HCT116 (cell line): ENCODE results near the gene UTF1. TPM values are rescaled to one million over a fixed set of nuclear protein-coding genes. Genes with fewer than 3 reads are reported as not detected.

Experiments used
- ATAC-seq: fragments of 200-7000 bp; cut with Tn5 transposase; 2 replicates; pipeline ENCODE4 v1.9.1; 2020; ENCODE audit warnings: mild to moderate bottlenecking, moderate library complexity
- BruUV-seq: library from RNA; stranded (reverse); fragments of 400-500 nt; replicated peaks from 2 replicates; lab custom pipeline; 2021; lab: Mats Ljungman, UMichigan
- CTCF ChIA-PET: fragments of 300-600 bp; sonication (Branson Sonifier 250); formaldehyde crosslinking; loops from one replicate; lab custom pipeline; 2021; ENCODE audit warnings: antibody characterized with exemption; lab: Charles Lee
- POLR2A ChIA-PET: fragments of 300-600, 350-600 bp; sonication (Branson Sonifier 250); formaldehyde crosslinking; loops from one replicate; lab custom pipeline; 2021; ENCODE audit warnings: antibody characterized with exemption; lab: Charles Lee
- RAD21 ChIA-PET, 2 experiments: fragments of 300-600 bp; sonication (Branson Sonifier 250); formaldehyde crosslinking; loops; one replicate each; lab custom pipeline; 2023; ENCODE audit warnings: low total read pairs in 2 of 2; ENCODE audit not compliant: uncharacterized antibody in 2 of 2, unreplicated experiment in 2 of 2, low non-redundant PET in 1 of 2; lab: Charles Lee
- DNase-seq: peaks from one replicate; pipeline ENCODE4 v3.0.0-alpha.2; 2010; ENCODE audit warnings: low read depth, low spot score
- H2AFZ ChIP-seq: fragments of 200-600 bp; shearing (Covaris generic), sonication (generic); 2 replicates; pipeline ENCODE4 v1.6.1; 2017; ENCODE audit warnings: low read depth, mixed run types, mixed read lengths, antibody characterized with exemption, low read length; ENCODE audit not compliant: poor library complexity, severe bottlenecking
- H3K27ac ChIP-seq: 2 replicates; pipeline ENCODE4 v1.5.1; 2012; ENCODE audit warnings: low read depth, low read length
- H3K27me3 ChIP-seq: fragments of 200-600 bp; sonication (generic); 2 replicates; pipeline ENCODE4 v1.6.1; 2016; ENCODE audit warnings: mixed run types, low read length, mixed read lengths; ENCODE audit not compliant: insufficient read depth
- H3K36me3 ChIP-seq, 2 experiments: fragments of 200-500 bp in 1 of 2; fragments of 200-600 bp in 1 of 2; sonication (Bioruptor generic) in 1 of 2; sonication (generic) in 1 of 2; 2 replicates each; pipeline versions ENCODE4 v1.5.1 to v1.6.1; 2014 to 2016; ENCODE audit warnings: low read length in 2 of 2, inconsistent platforms in 1 of 2, mixed read lengths in 1 of 2, mixed run types in 1 of 2; ENCODE audit not compliant: insufficient read depth in 2 of 2, control insufficient read depth in 1 of 2
- H3K4me1 ChIP-seq, 2 experiments: fragments of 200-600 bp in 1 of 2; sonication (generic) in 1 of 2; 2 replicates each; pipeline versions ENCODE4 v1.5.1 to v1.6.1; 2012 to 2017; ENCODE audit warnings: low read length in 2 of 2, inconsistent platforms in 1 of 2, mild to moderate bottlenecking in 1 of 2, mixed read lengths in 1 of 2, mixed run types in 1 of 2, moderate library complexity in 1 of 2; ENCODE audit not compliant: insufficient read depth in 2 of 2, control insufficient read depth in 1 of 2
- H3K4me2 ChIP-seq: fragments of 200-600 bp; sonication (generic); 2 replicates; pipeline ENCODE4 v1.6.1; 2017; ENCODE audit warnings: mixed run types, low read length, mixed read lengths
- H3K4me3 ChIP-seq, 2 experiments: fragments of 200-600 bp in 1 of 2; sonication (generic) in 1 of 2; replicated peaks in 1 of 2; 2 replicates each; pipeline ENCODE4 v1.5.1; 2011 to 2016; ENCODE audit warnings: low read length in 2 of 2, control low read depth in 1 of 2, low read depth in 1 of 2, mild to moderate bottlenecking in 1 of 2, mixed read lengths in 1 of 2, mixed run types in 1 of 2
- H3K79me2 ChIP-seq: fragments of 200-600 bp; sonication (generic); 2 replicates; pipeline ENCODE4 v1.6.1; 2017; ENCODE audit warnings: mild to moderate bottlenecking, mixed run types, low read length, moderate library complexity, mixed read lengths; ENCODE audit not compliant: insufficient read depth
- H3K9ac ChIP-seq: fragments of 200-600 bp; sonication (generic); 2 replicates; pipeline ENCODE4 v1.6.1; 2016; ENCODE audit warnings: low read length, mixed read lengths
- H3K9me2 ChIP-seq: fragments of 200-600 bp; sonication (generic), shearing (Covaris generic); 2 replicates; pipeline ENCODE4 v1.6.1; 2017; ENCODE audit warnings: mixed run types, mild to moderate bottlenecking, moderate library complexity; ENCODE audit not compliant: insufficient read depth
- H3K9me3 ChIP-seq, 2 experiments: fragments of 200-500 bp in 1 of 2; fragments of 200-600 bp in 1 of 2; sonication (Bioruptor generic) in 1 of 2; sonication (generic) in 1 of 2; 2 replicates each; pipeline ENCODE4 v1.6.1; 2014 to 2017; ENCODE audit warnings: low read length in 2 of 2, mixed read lengths in 2 of 2, inconsistent platforms in 1 of 2, low read depth in 1 of 2, mild to moderate bottlenecking in 1 of 2, mixed run types in 1 of 2, moderate library complexity in 1 of 2; ENCODE audit not compliant: control insufficient read depth in 1 of 2, insufficient read depth in 1 of 2
- H4K20me1 ChIP-seq: fragments of 200-600 bp; sonication (generic), shearing (Covaris generic); 2 replicates; pipeline ENCODE4 v1.6.1; 2017; ENCODE audit warnings: mixed run types, mild to moderate bottlenecking, moderate library complexity; ENCODE audit not compliant: insufficient read depth
- CBX3 ChIP-seq: IDR thresholded peaks from 2 replicates; pipeline ENCODE4 v1.6.1; 2012; ENCODE audit warnings: low read depth
- CEBPB ChIP-seq: IDR thresholded peaks from 2 replicates; pipeline ENCODE4 v1.6.1; 2012; ENCODE audit warnings: low read depth
- ELF1 ChIP-seq: IDR thresholded peaks from 2 replicates; pipeline ENCODE4 v1.6.1; 2012; ENCODE audit warnings: low read depth, borderline replicate concordance
- EZH2 ChIP-seq: fragments of 200-600 bp; sonication (generic); IDR thresholded peaks from 2 replicates; pipeline ENCODE4 v1.6.1; 2017; ENCODE audit warnings: antibody characterized with exemption, mixed run types
- EZH2phosphoT487 ChIP-seq: fragments of 200-600 bp; IDR thresholded peaks from 2 replicates; pipeline ENCODE4 v1.6.1; 2018; ENCODE audit warnings: antibody characterized with exemption, borderline replicate concordance
- FOSL1 ChIP-seq: IDR thresholded peaks from 2 replicates; pipeline ENCODE4 v1.6.1; 2012; ENCODE audit warnings: low read depth
- JUND ChIP-seq: IDR thresholded peaks from 2 replicates; pipeline ENCODE4 v1.6.1; 2012
- POLR2A ChIP-seq: IDR thresholded peaks from 2 replicates; pipeline ENCODE4 v1.7.0; 2011; ENCODE audit warnings: borderline replicate concordance; ENCODE audit not compliant: insufficient read depth, insufficient read length; ENCODE audit errors: extremely low read depth
- POLR2AphosphoS5 ChIP-seq: IDR thresholded peaks from 2 replicates; pipeline ENCODE4 v1.6.1; 2011; ENCODE audit warnings: mild to moderate bottlenecking, low read depth, low read length, moderate library complexity
- SIN3A ChIP-seq: IDR thresholded peaks from 2 replicates; pipeline ENCODE4 v1.6.1; 2012; ENCODE audit warnings: low read depth
- SP1 ChIP-seq: IDR thresholded peaks from 2 replicates; pipeline ENCODE4 v1.6.1; 2012; ENCODE audit warnings: low read depth
- TCF7L2 ChIP-seq: IDR thresholded peaks from 2 replicates; pipeline ENCODE4 v1.7.0; 2011; ENCODE audit warnings: borderline replicate concordance, inconsistent platforms; ENCODE audit not compliant: insufficient read depth, insufficient read length; ENCODE audit errors: extremely low read depth
- ZFX ChIP-seq: fragments of 450-650 bp; IDR thresholded peaks from 2 replicates; pipeline ENCODE4 v1.6.1; 2017
- ZNF274 ChIP-seq: fragments of 200-500 bp; sonication (Bioruptor generic); IDR thresholded peaks from 2 replicates; pipeline ENCODE4 v1.6.1; 2014; ENCODE audit warnings: mild to moderate bottlenecking, low read depth, low read length, inconsistent platforms
- intact Hi-C: fragments of 100-400 bp; cut with micrococcal nuclease; formaldehyde crosslinking; loops from 2 replicates; pipeline ENCODE4 v1.10.0; 2022
- total RNA-seq: library from RNA; stranded (reverse); gene quantifications from one replicate; pipeline ENCODE4 v1.2.1, GENCODE V29; 2021; ENCODE audit not compliant: unreplicated experiment
- TF ChIP-seq, protein P1 (sequence below): IDR thresholded peaks from 2 replicates; pipeline ENCODE4 v1.6.1; 2012; ENCODE audit warnings: low read depth
- TF ChIP-seq, protein P2 (sequence below): IDR thresholded peaks from 2 replicates; pipeline ENCODE4 v1.6.1; 2012
- TF ChIP-seq, protein P3 (sequence below): IDR thresholded peaks from 2 replicates; pipeline ENCODE4 v1.6.1; 2012
- TF ChIP-seq, protein P4 (sequence below), 3 experiments: fragments of 200-600 bp in 1 of 3; sonication (generic) in 1 of 3; IDR thresholded peaks in 2 of 3; conservative IDR thresholded peaks in 1 of 3; 2 replicates each; pipeline ENCODE4 v1.5.1; 2012 to 2017; ENCODE audit warnings: low read depth in 2 of 3, low read length in 2 of 3, antibody characterized with exemption in 1 of 3, borderline replicate concordance in 1 of 3, control low read depth in 1 of 3, mild to moderate bottlenecking in 1 of 3, mixed read lengths in 1 of 3, mixed run types in 1 of 3, moderate library complexity in 1 of 3; ENCODE audit not compliant: insufficient read depth in 1 of 3

The UTF1 gene
- total RNA-seq, 1 experiment from 2014 or later, result not detected

DNA sequence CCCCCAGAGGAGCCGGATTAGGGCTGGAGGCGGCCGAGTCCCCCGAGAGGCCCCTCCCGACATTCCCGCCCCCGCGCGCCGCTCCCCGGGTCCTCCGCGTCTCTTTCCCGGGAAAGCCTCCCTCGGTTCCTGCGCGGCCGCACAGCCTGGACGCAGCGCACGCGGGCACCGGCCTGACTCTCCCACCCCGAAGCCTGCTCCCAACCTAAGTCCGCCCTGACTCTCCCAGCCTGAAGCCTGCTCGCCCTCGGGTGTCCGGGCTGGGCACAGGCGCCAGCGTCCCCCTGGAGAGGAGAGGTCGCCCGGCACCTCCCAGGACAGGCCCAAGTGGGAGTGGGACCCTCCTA, 7.2 kb downstream of the UTF1 start:
- H3K36me3 ChIP-seq, result no peaks in the 10 kb centered on the region
- H4K20me1 ChIP-seq, result no peaks in the 10 kb centered on the region
- no peaks in the 10 kb centered on the region for H3K9me2 ChIP-seq
- ChIA-PET CTCF (no interaction called here), POLR2A (no interaction called here), RAD21 (no interaction called here)
- no peak for DNase-seq
- no peaks in the 10 kb centered on the region for H3K4me1 ChIP-seq
- no peaks in the 10 kb centered on the region for H3K27me3 ChIP-seq
- TF ChIP-seq SP1, result no peak
- TF ChIP-seq, protein P1, sequence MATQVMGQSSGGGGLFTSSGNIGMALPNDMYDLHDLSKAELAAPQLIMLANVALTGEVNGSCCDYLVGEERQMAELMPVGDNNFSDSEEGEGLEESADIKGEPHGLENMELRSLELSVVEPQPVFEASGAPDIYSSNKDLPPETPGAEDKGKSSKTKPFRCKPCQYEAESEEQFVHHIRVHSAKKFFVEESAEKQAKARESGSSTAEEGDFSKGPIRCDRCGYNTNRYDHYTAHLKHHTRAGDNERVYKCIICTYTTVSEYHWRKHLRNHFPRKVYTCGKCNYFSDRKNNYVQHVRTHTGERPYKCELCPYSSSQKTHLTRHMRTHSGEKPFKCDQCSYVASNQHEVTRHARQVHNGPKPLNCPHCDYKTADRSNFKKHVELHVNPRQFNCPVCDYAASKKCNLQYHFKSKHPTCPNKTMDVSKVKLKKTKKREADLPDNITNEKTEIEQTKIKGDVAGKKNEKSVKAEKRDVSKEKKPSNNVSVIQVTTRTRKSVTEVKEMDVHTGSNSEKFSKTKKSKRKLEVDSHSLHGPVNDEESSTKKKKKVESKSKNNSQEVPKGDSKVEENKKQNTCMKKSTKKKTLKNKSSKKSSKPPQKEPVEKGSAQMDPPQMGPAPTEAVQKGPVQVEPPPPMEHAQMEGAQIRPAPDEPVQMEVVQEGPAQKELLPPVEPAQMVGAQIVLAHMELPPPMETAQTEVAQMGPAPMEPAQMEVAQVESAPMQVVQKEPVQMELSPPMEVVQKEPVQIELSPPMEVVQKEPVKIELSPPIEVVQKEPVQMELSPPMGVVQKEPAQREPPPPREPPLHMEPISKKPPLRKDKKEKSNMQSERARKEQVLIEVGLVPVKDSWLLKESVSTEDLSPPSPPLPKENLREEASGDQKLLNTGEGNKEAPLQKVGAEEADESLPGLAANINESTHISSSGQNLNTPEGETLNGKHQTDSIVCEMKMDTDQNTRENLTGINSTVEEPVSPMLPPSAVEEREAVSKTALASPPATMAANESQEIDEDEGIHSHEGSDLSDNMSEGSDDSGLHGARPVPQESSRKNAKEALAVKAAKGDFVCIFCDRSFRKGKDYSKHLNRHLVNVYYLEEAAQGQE, result no peak
- no peak for TF ChIP-seq CEBPB
- TF ChIP-seq, protein P2, sequence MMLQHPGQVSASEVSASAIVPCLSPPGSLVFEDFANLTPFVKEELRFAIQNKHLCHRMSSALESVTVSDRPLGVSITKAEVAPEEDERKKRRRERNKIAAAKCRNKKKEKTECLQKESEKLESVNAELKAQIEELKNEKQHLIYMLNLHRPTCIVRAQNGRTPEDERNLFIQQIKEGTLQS, result no peak
- no peak for TF ChIP-seq TCF7L2
- no peak for TF ChIP-seq JUND
- no peak for TF ChIP-seq FOSL1
- no peak for TF ChIP-seq ELF1
- TF ChIP-seq ZFX, result no peak
- TF ChIP-seq ZNF274, result no peak
- no peak for TF ChIP-seq CBX3
- no peak for TF ChIP-seq SIN3A
- TF ChIP-seq EZH2, result no peak
- no peak for TF ChIP-seq EZH2phosphoT487
- TF ChIP-seq, protein P3, sequence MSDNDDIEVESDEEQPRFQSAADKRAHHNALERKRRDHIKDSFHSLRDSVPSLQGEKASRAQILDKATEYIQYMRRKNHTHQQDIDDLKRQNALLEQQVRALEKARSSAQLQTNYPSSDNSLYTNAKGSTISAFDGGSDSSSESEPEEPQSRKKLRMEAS, result no peak
- TF ChIP-seq POLR2A, result no peak
- TF ChIP-seq POLR2AphosphoS5, result no peak
- TF ChIP-seq, protein P4, sequence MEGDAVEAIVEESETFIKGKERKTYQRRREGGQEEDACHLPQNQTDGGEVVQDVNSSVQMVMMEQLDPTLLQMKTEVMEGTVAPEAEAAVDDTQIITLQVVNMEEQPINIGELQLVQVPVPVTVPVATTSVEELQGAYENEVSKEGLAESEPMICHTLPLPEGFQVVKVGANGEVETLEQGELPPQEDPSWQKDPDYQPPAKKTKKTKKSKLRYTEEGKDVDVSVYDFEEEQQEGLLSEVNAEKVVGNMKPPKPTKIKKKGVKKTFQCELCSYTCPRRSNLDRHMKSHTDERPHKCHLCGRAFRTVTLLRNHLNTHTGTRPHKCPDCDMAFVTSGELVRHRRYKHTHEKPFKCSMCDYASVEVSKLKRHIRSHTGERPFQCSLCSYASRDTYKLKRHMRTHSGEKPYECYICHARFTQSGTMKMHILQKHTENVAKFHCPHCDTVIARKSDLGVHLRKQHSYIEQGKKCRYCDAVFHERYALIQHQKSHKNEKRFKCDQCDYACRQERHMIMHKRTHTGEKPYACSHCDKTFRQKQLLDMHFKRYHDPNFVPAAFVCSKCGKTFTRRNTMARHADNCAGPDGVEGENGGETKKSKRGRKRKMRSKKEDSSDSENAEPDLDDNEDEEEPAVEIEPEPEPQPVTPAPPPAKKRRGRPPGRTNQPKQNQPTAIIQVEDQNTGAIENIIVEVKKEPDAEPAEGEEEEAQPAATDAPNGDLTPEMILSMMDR (IDR thresholded peaks at IDR 0.05 in 2 of 3, conservative IDR thresholded peaks at IDR 0.05 in 1 of 3; ENCODE audit: borderline replicate concordance in 1 of 3, insufficient read depth in 1 of 3, low read depth in 2 of 3, low read length in 2 of 3), result no peak
- no peak overlapping the region for H3K4me2 ChIP-seq
- no peak overlapping the region for H3K27ac ChIP-seq
- no peak for ATAC-seq
- no peak overlapping the region for H3K4me3 ChIP-seq
- no TSS peak for BruUV-seq
- no peaks in the 10 kb centered on the region for H3K9me3 ChIP-seq
- intact Hi-C loops, result no loop called here
- H2AFZ ChIP-seq, result no peak overlapping the region
- no peaks in the 10 kb centered on the region for H3K79me2 ChIP-seq
- no peak overlapping the region for H3K9ac ChIP-seq
